Activated T-cell treated with anti-CD3 and anti-CD28 coated beads for 1 hour (primary cell): ENCODE data around the gene IDUA.
A peak's percentile ranks its signal among the peaks of the same experiment; 100 is the strongest.
"Not testable (repeated sequence)": the region's sequence is repeated elsewhere in the genome, so short reads cannot be mapped to it uniquely, and the experiment has no call there.

Source experiments
- DNase-seq: peaks from one replicate; pipeline ENCODE4 v3.0.0-alpha.2; 2020; ENCODE audit warnings: low read depth

The IDUA gene

DNA sequence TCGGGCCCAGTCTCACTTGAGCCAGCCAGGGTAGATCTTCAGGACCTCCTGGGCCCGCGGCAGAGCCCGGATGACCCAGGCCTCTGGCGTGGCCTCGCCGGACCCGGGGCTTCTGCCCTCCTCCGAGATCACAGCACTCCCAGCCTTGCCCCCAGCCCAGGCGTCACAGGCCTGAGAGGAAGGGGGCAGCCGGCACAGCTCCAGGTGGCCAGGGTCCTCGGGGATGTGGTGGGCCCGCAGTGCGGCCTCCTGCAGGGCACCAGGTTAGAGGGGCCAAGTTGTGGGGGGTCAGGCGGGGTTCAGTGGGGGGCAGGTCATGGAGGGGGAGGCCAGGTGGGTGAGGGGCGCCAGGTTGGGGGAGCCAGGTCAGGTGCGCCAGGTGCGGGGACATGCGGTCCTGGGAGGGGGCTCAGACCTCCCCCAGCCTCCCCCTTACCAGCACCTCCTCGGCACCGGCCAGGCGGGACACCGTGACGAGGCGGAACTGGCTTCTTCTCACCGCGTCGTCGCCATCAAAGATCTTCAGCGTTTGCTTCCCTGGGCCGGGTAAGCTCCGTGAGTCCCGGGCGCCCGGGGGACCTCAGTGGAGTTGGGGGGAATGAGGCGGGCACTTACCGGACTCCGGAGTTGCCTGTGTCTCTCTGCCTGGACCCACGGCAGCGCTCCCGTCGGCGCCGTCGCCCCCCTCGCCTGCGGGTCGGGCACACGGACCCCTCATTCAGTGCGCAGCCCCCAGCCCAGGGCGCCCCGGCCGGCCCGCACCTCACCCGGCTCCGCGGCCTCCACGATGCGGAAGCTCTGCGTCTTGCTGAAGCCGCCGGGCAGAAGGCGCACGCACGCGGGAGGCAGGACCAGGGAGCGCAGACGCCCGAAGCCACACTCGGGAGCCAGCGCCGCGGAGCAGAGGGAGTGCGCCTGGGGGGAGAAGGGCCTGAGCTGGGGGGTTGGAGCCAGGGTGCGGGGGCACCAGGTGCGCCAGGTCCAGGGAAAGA, 19.4 kb upstream of the IDUA start:
- DNase-seq = no peak

DNA sequence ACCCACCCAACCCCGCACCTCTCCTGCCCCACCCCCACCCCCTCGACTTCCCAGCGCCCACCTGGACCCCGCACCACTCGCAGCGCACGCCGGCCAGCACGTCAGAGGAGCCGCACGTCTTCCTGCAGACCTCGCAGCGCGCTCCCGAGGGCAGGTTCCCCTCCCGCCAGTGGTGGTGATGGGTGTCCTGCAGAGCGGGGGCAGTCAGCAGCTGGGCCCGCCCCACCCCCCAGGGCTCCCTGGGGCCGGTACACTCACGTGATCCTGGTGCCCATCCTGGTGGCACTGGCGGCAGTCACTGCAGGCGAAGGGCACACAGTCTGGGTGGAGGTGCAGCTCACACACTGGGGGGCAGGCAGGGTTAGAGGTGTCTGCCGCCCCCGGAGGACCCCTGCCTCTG, 18.6 kb upstream of the IDUA start:
- DNase-seq = no peak

GRCh38 chr4:968621-969394, 18.0 kb upstream of the IDUA start:
- DNase-seq = no peak

GRCh38 chr4:970046-970745, 16.6 kb upstream of the IDUA start:
- DNase-seq = no peak

DNA sequence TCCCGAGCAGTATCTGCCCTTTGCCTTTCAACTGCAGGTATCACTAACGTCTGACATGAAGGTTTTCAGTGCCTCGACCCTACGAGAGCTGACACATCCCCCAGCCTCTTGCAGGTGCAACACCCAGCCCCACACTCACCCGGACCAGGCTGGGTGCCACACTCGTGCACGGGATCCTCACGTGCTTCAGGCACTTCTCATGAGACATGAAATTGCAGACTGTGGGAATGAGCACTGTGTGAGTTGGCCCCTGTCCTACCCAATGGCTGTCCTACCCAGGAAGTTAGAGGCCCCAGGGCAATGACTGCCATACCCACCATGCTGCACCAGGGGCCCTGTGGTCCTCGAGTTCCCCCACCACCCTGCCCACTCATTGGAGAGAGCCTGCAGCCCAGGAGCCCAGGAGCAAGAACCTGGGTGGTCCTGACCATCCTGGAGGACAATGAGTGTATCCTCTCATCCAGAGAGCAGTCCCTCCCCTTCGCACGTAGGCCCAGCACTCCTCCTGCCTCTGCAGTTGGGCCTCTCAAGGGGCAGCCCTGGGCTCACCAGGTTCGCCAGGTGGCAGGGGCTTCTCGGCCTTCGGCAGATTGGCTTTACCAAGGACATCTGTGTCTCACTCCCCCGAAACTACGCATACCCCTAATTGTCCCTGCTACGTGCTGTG, 15.9 kb upstream of the IDUA start:
- DNase-seq = no peak

DNA sequence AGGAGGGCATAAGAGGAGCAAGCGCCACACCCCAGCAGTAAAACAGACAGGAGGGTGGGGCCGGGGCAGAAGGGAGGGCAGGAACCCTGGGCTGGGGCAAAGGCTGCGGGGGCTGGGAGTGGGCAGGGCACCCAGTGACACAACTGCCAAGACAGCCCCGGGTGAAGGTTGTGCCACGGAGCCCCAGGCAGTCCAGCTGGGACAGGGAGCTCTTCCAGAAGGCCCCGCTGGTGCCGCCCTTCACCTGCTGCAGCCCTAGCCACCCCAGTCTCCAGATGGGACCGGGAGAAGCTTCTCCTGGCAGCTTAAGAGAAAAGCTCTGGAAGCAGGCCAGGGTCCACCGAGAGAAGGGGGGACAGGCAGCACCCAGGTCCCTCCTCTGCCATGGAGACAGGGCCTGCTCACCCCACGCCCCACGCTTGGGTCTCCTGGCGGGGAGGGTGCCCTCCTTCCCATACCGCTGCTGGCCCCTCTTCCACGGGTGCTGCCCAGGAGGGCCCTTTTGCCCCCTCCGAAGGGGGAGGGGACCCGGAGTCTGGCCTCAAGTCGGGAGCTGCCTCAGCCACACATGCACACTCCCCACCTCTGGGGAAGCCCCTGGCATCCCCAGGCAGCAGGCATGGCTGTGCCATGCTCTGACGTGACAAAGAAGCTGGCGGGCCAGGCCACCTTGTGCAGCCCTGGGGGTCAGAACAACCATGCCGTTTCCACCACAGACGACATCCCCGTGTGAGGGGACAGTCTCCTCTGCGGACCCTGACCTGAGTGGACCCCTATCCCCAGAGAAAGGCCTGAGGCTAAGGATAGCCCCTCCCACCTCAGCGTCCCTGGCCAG, 15.0 kb upstream of the IDUA start:
- no peak for DNase-seq

- peak; percentile 37 for DNase-seq
These were observed 14.0 kb upstream of the IDUA start for GRCh38 chr4:972651-973424.

DNA sequence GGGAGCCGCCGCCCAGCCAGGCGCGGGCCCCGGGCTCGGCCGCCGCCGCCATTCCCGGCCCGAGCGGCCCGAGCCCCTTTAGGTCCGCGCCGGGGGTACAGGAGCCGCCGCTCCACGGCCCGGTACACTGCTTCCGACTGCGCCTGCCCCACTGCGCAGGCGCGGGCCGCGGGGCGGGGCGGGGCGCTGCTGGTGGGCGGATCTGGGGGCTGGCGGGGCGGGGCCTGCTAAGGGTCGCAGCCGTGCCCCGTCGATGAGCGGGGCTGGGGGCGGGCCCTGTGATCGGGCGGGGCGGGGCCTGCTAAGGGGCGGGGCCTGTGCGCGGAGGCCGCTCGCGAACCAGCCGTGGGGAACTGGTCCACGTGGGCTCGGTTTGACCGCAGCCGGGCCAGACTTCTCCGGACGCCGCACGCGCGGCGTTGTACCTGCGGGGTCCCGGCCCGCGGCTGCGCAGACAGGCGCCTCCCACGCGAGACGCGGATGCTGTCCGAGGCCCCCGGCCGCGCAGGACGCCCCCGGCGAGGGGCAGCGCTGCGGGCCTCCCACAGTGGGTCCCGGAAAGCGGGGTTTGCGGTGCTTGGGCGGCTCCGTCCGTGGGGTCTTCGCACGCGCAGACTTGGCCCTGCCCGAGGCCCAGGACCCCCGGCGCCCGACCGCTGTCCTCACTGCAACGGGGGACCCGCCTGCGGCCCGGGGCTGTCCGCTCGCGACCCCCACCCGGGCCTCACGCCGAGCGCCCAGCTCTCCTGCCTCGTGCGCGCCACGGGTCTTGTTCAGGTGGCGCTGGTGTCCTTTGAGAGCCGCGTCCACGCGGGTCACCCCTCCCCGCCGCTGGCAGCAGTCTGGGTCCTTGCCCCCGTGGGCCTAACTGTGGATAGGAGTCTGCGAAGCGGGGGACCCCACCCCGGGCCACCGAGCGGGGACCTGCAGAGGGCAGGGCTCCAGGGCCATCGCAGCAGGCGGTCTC, 13.1 kb upstream of the IDUA start, which contains the start of gene DGKQ:
Gene DGKQ, minus strand, starts transcription at position 139 of the 967 bp plus-strand sequence. Its CDS starts 87 bp downstream, at position 52.
- DNase-seq = peak; percentile 87

DNA sequence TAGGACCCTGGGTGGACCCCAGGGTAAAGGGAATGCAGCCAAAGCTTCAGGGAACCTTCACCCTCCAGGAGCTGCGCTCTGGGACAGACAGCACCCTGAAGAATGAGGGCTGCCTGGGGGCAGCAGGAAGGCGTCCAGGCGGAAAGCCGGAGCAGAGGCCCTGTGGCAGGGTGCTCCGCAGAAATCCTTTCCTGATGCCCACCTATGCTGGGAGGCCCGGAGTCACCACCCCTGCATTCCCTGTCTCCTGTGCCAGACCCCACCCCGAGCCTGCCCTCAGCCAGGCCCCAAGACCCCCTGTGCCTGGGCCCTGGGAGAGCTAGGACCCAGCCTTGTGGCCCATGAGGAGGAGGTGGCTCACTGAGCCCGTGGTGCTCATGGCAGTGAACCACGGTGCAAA, 12.2 kb upstream of the IDUA start:
- no peak for DNase-seq

DNA sequence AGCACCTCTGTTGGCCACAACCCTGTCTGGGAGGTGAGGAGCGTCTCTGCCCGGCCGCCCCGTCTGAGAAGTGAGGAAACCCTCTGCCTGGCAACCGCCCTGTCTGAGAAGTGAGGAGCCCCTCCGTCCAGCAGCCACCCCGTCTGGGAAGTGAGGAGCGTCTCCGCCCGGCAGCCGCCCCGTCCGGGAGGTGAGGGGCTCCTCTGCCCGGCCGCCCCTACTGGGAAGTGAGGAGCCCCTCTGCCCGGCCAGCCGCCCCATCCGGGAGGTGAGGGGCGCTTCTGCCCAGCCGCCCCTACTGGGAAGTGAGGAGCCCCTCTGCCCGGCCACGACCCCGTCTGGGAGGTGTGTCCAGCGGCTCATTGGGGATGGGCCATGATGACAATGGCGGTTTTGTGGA, 10.8 kb upstream of the IDUA start:
- not testable (repeated sequence) for DNase-seq

- DNase-seq = no peak
These were observed 7.7 kb upstream of the IDUA start for GRCh38 chr4:978957-979701.

- no peak for DNase-seq
These were observed 4.6 kb upstream of the IDUA start for GRCh38 chr4:982291-982690.

GRCh38 chr4:982814-983213, 4.0 kb upstream of the IDUA start:
- no peak for DNase-seq

- DNase-seq = no peak
These were observed 2.3 kb upstream of the IDUA start for GRCh38 chr4:984336-985054.

- peak; percentile 63 for DNase-seq
These were observed 1.6 kb upstream of the IDUA start for GRCh38 chr4:985123-985830.

- no peak for DNase-seq
These were observed 391 bp upstream of the IDUA start for GRCh38 chr4:986428-986878.
